Measurements from ENCODE around the gene AAMDC.

The AAMDC gene

DNA sequence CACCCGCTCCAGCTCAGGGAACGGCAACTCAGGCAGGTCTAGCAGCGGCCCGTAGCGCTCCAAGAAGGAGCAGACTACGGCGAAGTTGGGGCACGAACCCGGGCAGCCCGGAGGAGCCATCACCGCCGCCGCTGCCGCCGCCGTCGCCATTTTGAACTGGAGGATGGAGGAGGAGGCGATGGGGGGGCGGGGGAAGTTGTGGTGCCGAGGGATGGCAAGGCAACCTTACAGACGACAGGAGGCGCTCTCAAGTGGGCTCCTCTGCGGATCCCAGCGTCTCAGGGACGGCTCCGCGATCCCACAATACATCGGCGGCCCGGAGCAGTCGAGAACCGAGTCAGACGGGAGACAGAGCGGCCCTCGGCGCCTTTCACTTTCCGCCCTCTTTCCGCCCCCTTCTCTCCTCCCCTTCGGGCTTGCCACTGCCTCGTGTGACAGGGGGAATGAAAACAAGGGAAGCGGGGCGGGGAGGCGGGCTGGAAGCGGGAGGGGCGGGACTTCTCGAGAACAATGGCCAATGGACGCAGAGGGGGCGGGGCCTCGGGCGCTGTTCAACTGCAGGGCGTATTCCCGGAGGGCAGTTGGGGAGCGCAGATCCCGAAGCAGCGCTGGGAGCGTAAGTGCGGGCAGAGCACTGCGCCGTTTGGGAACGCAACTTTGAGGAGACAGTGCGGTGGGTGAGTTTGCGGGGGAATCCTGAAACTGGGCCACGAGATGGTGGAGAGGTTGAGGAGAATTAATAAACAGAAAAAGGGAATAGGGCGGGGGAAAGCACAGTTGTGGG, at the start of gene AAMDC, which contains the start of gene RSF1:
TSS of gene AAMDC (plus strand) at position 580 of the 784 bp plus-strand sequence. CDS start 21,353 bp downstream, outside the sequence.
TSS of gene RSF1 (minus strand) at position 158 of the 784 bp plus-strand sequence. CDS start at position 150, 8 bp downstream.
- DNase-seq (ENCODE audit: low spot score) (peak; percentile 98), ATAC-seq (ENCODE audit: low read depth) (peak; percentile 79)
- H3K4me1 ChIP-seq (ENCODE audit: insufficient read depth, poor library complexity, severe bottlenecking): peaks cover 4% of the 10 kb centered on the region
- H3K36me3 ChIP-seq (ENCODE audit: low read depth): peaks cover 3% of the 10 kb centered on the region; the same call in 1 of the 2 replicates
- H3K27ac ChIP-seq (ENCODE audit: poor library complexity, severe bottlenecking): peak within 1 kb of the TSS; percentile 84
- H3K9me3 ChIP-seq (ENCODE audit: severe bottlenecking): no peaks in the 10 kb centered on the region
- no peaks in the 10 kb centered on the region for H3K27me3 ChIP-seq (ENCODE audit: insufficient read depth, poor library complexity, severe bottlenecking)
- peak within 1 kb of the TSS; percentile 94 for H3K4me3 ChIP-seq (ENCODE audit: severe bottlenecking)
- TF ChIP-seq, protein P1, sequence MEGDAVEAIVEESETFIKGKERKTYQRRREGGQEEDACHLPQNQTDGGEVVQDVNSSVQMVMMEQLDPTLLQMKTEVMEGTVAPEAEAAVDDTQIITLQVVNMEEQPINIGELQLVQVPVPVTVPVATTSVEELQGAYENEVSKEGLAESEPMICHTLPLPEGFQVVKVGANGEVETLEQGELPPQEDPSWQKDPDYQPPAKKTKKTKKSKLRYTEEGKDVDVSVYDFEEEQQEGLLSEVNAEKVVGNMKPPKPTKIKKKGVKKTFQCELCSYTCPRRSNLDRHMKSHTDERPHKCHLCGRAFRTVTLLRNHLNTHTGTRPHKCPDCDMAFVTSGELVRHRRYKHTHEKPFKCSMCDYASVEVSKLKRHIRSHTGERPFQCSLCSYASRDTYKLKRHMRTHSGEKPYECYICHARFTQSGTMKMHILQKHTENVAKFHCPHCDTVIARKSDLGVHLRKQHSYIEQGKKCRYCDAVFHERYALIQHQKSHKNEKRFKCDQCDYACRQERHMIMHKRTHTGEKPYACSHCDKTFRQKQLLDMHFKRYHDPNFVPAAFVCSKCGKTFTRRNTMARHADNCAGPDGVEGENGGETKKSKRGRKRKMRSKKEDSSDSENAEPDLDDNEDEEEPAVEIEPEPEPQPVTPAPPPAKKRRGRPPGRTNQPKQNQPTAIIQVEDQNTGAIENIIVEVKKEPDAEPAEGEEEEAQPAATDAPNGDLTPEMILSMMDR (IDR thresholded peaks at IDR 0.05; ENCODE audit: poor library complexity, severe bottlenecking): peak; percentile 75

DNA sequence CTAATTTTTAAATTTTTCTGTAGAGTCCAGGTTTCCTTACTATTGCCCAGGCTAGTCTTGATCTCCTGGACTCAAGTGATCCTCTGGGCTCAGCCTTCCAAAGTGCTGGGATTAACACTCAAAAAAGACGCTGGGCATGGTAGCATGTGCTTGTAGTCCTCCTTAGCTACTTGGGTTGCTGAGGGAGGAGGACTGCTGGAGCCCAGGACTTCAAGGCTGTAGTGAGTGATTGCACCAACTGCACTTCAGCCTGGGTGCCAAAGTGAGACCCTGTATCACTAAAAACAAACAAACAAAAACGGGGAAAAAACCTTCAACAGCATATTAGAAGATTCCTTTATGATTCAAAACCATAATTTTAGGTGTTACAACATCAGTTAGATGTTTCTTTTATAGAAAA, 45.0 kb upstream of the AAMDC start:
- TF ChIP-seq, protein P1 (IDR thresholded peaks at IDR 0.05; ENCODE audit: poor library complexity, severe bottlenecking): no peak
- Histone ChIP-seq H3K9me3 (ENCODE audit: severe bottlenecking) (no peaks in the 10 kb centered on the region), H3K4me1 (ENCODE audit: insufficient read depth, poor library complexity, severe bottlenecking) (no peaks in the 10 kb centered on the region), H3K4me3 (ENCODE audit: severe bottlenecking) (no peak overlapping the region), H3K27ac (ENCODE audit: poor library complexity, severe bottlenecking) (no peak overlapping the region), H3K36me3 (ENCODE audit: low read depth) (no peaks in the 10 kb centered on the region), H3K27me3 (ENCODE audit: insufficient read depth, poor library complexity, severe bottlenecking) (no peaks in the 10 kb centered on the region)
- ATAC-seq (ENCODE audit: low read depth) (no peak), DNase-seq (ENCODE audit: low spot score) (no peak)

DNA sequence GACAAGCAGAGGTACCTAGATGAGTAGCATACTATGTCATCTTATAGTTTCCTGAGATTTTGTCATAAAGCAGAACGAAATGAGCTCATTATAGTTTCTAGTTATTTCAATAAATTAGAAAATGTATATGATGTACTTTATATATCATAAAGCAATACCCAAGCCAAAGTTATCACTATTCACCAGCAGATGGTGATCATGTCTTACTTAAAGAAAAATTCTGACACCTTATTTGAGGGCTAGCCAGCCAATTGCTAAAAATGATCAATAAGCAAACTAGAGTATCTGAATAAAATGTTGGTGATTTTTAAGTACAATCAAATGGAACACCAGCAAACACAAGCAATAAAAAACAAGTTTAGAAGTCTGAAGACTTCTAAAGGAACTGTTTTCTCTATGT, 44.5 kb upstream of the AAMDC start:
- Histone ChIP-seq H3K27me3 (ENCODE audit: insufficient read depth, poor library complexity, severe bottlenecking) (no peaks in the 10 kb centered on the region), H3K4me1 (ENCODE audit: insufficient read depth, poor library complexity, severe bottlenecking) (no peaks in the 10 kb centered on the region), H3K9me3 (ENCODE audit: severe bottlenecking) (no peaks in the 10 kb centered on the region), H3K36me3 (ENCODE audit: low read depth) (no peaks in the 10 kb centered on the region), H3K4me3 (ENCODE audit: severe bottlenecking) (no peak overlapping the region), H3K27ac (ENCODE audit: poor library complexity, severe bottlenecking) (no peak overlapping the region)
- TF ChIP-seq, protein P1 (IDR thresholded peaks at IDR 0.05; ENCODE audit: poor library complexity, severe bottlenecking): peak; percentile 64
- no peak for DNase-seq (ENCODE audit: low spot score)
- no peak for ATAC-seq (ENCODE audit: low read depth)

DNA sequence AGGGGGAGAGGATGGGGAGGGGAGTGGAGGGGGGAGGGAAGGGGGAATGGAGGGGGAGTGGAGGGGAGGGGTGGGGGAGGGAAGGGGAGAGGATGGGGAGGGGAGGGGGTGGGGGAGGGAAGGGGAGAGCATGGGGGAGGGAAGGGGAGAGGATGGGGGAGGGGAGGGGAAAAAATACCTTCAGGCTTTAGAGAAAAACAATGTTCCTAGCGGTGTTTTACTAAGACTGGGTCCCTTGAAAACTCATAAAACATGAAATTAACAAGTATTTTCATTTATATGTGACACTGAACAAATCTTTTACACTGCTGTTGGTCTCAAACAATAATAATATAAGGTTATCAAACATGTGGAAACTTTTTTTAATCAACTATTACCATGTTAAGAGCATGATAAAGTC, 42.8 kb upstream of the AAMDC start:
- H3K27ac ChIP-seq (ENCODE audit: poor library complexity, severe bottlenecking): no peak overlapping the region

More for the DNA sequence above, 42.8 kb upstream of the AAMDC start:
- ATAC-seq (ENCODE audit: low read depth) (no peak), DNase-seq (ENCODE audit: low spot score) (no peak)
- H3K9me3 ChIP-seq (ENCODE audit: severe bottlenecking): no peaks in the 10 kb centered on the region
- H3K27me3 ChIP-seq (ENCODE audit: insufficient read depth, poor library complexity, severe bottlenecking): no peaks in the 10 kb centered on the region
- no peaks in the 10 kb centered on the region for H3K36me3 ChIP-seq (ENCODE audit: low read depth)
- H3K4me3 ChIP-seq (ENCODE audit: severe bottlenecking): no peak overlapping the region
- TF ChIP-seq, protein P1 (IDR thresholded peaks at IDR 0.05; ENCODE audit: poor library complexity, severe bottlenecking): no peak
- H3K4me1 ChIP-seq (ENCODE audit: insufficient read depth, poor library complexity, severe bottlenecking): no peaks in the 10 kb centered on the region

Data from RWPE2 (cell line).